Suprapubic skin (tissue), 3 donors: ENCODE data around the gene STOML1.

Experiments used
- POLR2A ChIP-seq, 2 donors: fragments of 450-650 bp; IDR thresholded peaks; one replicate each; pipeline ENCODE4 v1.6.1; 2017; ENCODE audit warnings: antibody characterized with exemption in 2 of 2, mild to moderate bottlenecking in 2 of 2, moderate library complexity in 2 of 2
- TF ChIP-seq, protein P1 (sequence below), 2 donors: fragments of 200-600 bp in 1 of 2; fragments of 450-650 bp in 1 of 2; sonication (generic) in 1 of 2; IDR thresholded peaks; one replicate each; pipeline ENCODE4 v1.5.1; 2016 to 2019; ENCODE audit warnings: antibody characterized with exemption in 2 of 2, mild to moderate bottlenecking in 1 of 2, moderate library complexity in 1 of 2

DNA sequence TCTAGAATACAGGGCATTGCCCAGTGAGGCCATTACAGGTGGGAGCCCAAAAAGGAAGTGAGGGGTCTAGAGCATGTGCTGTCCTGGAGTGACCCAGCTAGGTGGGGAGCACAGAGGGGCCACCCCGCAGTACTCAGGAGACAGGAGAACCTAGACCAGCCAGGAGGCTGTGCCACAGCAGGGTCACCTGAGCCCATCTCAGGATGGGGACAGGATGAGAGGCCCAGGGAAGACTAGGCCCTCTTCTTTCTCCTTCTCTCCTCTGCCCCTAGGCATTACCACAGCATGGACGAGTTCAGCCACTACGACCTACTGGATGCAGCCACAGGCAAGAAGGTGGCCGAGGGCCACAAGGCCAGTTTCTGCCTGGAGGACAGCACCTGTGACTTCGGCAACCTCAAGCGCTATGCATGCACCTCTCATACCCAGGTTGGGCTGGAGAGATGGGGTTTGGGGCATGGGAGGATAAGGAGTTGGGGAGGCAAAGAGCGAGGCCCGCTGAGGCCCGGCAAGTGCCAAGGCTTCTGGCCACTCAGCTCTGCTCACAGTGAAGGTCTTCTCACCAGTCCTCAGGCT is 45.2 kb downstream of the STOML1 start:
- TF ChIP-seq, protein P1, sequence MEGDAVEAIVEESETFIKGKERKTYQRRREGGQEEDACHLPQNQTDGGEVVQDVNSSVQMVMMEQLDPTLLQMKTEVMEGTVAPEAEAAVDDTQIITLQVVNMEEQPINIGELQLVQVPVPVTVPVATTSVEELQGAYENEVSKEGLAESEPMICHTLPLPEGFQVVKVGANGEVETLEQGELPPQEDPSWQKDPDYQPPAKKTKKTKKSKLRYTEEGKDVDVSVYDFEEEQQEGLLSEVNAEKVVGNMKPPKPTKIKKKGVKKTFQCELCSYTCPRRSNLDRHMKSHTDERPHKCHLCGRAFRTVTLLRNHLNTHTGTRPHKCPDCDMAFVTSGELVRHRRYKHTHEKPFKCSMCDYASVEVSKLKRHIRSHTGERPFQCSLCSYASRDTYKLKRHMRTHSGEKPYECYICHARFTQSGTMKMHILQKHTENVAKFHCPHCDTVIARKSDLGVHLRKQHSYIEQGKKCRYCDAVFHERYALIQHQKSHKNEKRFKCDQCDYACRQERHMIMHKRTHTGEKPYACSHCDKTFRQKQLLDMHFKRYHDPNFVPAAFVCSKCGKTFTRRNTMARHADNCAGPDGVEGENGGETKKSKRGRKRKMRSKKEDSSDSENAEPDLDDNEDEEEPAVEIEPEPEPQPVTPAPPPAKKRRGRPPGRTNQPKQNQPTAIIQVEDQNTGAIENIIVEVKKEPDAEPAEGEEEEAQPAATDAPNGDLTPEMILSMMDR (IDR thresholded peaks at IDR 0.05) = no peak
- TF ChIP-seq POLR2A (IDR thresholded peaks at IDR 0.05) = no peak
